Activated CD8-positive, alpha-beta memory T cell treated with anti-CD3 and anti-CD28 coated beads, Interleukin-2, amount 10 ng/mL, durations not matched to agents 7 days and 5 days (primary cell): Measurements from ENCODE around the gene DUS2. TPM values are rescaled to one million over a fixed set of nuclear protein-coding genes. Genes with fewer than 3 reads are reported as not detected.

Experiments
- ATAC-seq: fragments of 150-1000 bp; cut with Tn5 transposase; one replicate; pipeline ENCODE4 v1.10.0; 2021; ENCODE audit warnings: moderate library complexity
- CTCF ChIA-PET: fragments of 350-600 bp; sonication (Branson Sonifier 250); formaldehyde crosslinking; loops from one replicate; lab custom pipeline; 2021; ENCODE audit warnings: antibody characterized with exemption; lab: Charles Lee
- DNase-seq: peaks from one replicate; pipeline ENCODE4 v3.0.0-alpha.2; 2020
- H3K27ac Mint-ChIP-seq: one replicate; pipeline ENCODE4 v1.8.0; 2021; ENCODE audit warnings: mild to moderate bottlenecking, mixed read lengths
- H3K27me3 Mint-ChIP-seq: one replicate; pipeline ENCODE4 v1.8.0; 2021; ENCODE audit warnings: mixed read lengths
- H3K36me3 Mint-ChIP-seq: one replicate; pipeline ENCODE4 v1.8.0; 2021; ENCODE audit warnings: mild to moderate bottlenecking, mixed read lengths
- H3K4me1 Mint-ChIP-seq: one replicate; pipeline ENCODE4 v1.8.0; 2021; ENCODE audit warnings: mixed read lengths
- H3K4me3 Mint-ChIP-seq: one replicate; pipeline ENCODE4 v1.8.0; 2021; ENCODE audit warnings: mild to moderate bottlenecking, moderate library complexity, mixed read lengths
- H3K9me3 Mint-ChIP-seq: one replicate; pipeline ENCODE4 v1.8.0; 2022; ENCODE audit warnings: low read depth, mixed read lengths
- total RNA-seq, 2 experiments: library from RNA; stranded (reverse); gene quantifications; one replicate each; pipeline ENCODE4 v1.2.3, GENCODE V29; 2021

The DUS2 gene
- total RNA-seq, 2 experiments from 2014 or later, result 28.4 to 32.0 TPM

- Mint-ChIP-seq H3K4me3 (no peak overlapping the region), H3K36me3 (peaks cover 32% of the 10 kb centered on the region)
- CTCF ChIA-PET, result interaction anchor here (0.6 to 17.1 kb wide), 21 partner anchors 9 to 249 kb away, joined by 3 to 211 read pairs (median 6); partner anchors contain the start of genes NFATC3 and PSMB10
Observed at GRCh38 chr16:68064791-68065365, 41.8 kb downstream of the DUS2 start.

GRCh38 chr16:68065716-68066305 is 42.7 kb downstream of the DUS2 start:
- peaks cover 84% of the 10 kb centered on the region for H3K4me1 Mint-ChIP-seq
- ATAC-seq, result no peak
- peak; percentile 34 for DNase-seq
- no peaks in the 10 kb centered on the region for H3K9me3 Mint-ChIP-seq
- peak overlapping the region; percentile 63 for H3K27ac Mint-ChIP-seq
- H3K4me3 Mint-ChIP-seq, result no peak overlapping the region
- H3K36me3 Mint-ChIP-seq, result peaks cover 32% of the 10 kb centered on the region
- H3K27me3 Mint-ChIP-seq, result no peaks in the 10 kb centered on the region
- CTCF ChIA-PET, result interaction anchor here (0.7 to 17.1 kb wide), 15 partner anchors 9 to 250 kb away, joined by 3 to 211 read pairs (median 7); partner anchors contain the start of gene NFATC3

More at GRCh38 chr16:68064791-68065365, 41.8 kb downstream of the DUS2 start:
- Mint-ChIP-seq H3K27ac (peak overlapping the region; percentile 88), H3K9me3 (no peaks in the 10 kb centered on the region), H3K27me3 (no peaks in the 10 kb centered on the region), H3K4me1 (peaks cover 81% of the 10 kb centered on the region)
- DNase-seq, result peak; percentile 88
- ATAC-seq, result peak; percentile 76

- H3K9me3 Mint-ChIP-seq, result no peaks in the 10 kb centered on the region
- CTCF ChIA-PET, result interaction anchor here (1.2 to 17.1 kb wide), 6 partner anchors 11 to 250 kb away, joined by 3 to 211 read pairs (median 6); partner anchors contain the start of gene NFATC3
- H3K27me3 Mint-ChIP-seq, result no peaks in the 10 kb centered on the region
- peak overlapping the region; percentile 63 for H3K27ac Mint-ChIP-seq
- ATAC-seq (no peak), DNase-seq (no peak)
- H3K4me1 Mint-ChIP-seq, result peaks cover 84% of the 10 kb centered on the region
- H3K4me3 Mint-ChIP-seq, result no peak overlapping the region
- H3K36me3 Mint-ChIP-seq, result peaks cover 31% of the 10 kb centered on the region
Observed at GRCh38 chr16:68066763-68067162, 43.7 kb downstream of the DUS2 start.

GRCh38 chr16:68068926-68069325 is 45.8 kb downstream of the DUS2 start:
- no peaks in the 10 kb centered on the region for H3K9me3 Mint-ChIP-seq
- peaks cover 38% of the 10 kb centered on the region for H3K36me3 Mint-ChIP-seq
- H3K27me3 Mint-ChIP-seq, result no peaks in the 10 kb centered on the region
- no peak overlapping the region for H3K4me3 Mint-ChIP-seq
- CTCF ChIA-PET, result interaction anchor here (0.7 to 17.1 kb wide), 5 partner anchors 14 to 252 kb away, joined by 3 to 211 read pairs (median 6); partner anchors contain the start of gene NFATC3
- ATAC-seq (no peak), DNase-seq (no peak)
- H3K27ac Mint-ChIP-seq, result peak overlapping the region; percentile 95
- H3K4me1 Mint-ChIP-seq, result peaks cover 81% of the 10 kb centered on the region

GRCh38 chr16:68069511-68070248 is 46.6 kb downstream of the DUS2 start:
- Mint-ChIP-seq H3K36me3 (peaks cover 41% of the 10 kb centered on the region), H3K27ac (peak overlapping the region; percentile 95), H3K4me3 (peak overlapping the region; percentile 39), H3K27me3 (no peaks in the 10 kb centered on the region), H3K4me1 (peaks cover 81% of the 10 kb centered on the region), H3K9me3 (no peaks in the 10 kb centered on the region)
- CTCF ChIA-PET, result interaction anchor here (1.2 to 17.1 kb wide), 5 partner anchors 13 to 157 kb away, joined by 3 to 211 read pairs (median 8); partner anchors contain the start of gene NFATC3
- peak; percentile 88 for DNase-seq
- peak; percentile 54 for ATAC-seq

GRCh38 chr16:68070249-68070730 is 47.2 kb downstream of the DUS2 start:
- peak; percentile 69 for DNase-seq

GRCh38 chr16:68070806-68071517 is 47.9 kb downstream of the DUS2 start:
- H3K4me1 Mint-ChIP-seq, result peaks cover 82% of the 10 kb centered on the region
- no peaks in the 10 kb centered on the region for H3K27me3 Mint-ChIP-seq
- CTCF ChIA-PET, result interaction anchor here (0.6 to 17.1 kb wide), 9 partner anchors 12 to 254 kb away, joined by 3 to 211 read pairs (median 4); partner anchors contain the start of gene NFATC3
- DNase-seq (peak; percentile 61), ATAC-seq (no peak)
- H3K27ac Mint-ChIP-seq, result peak overlapping the region; percentile 95
- peak overlapping the region; percentile 39 for H3K4me3 Mint-ChIP-seq
- H3K9me3 Mint-ChIP-seq, result no peaks in the 10 kb centered on the region
- peaks cover 48% of the 10 kb centered on the region for H3K36me3 Mint-ChIP-seq

More at GRCh38 chr16:68070249-68070730, 47.2 kb downstream of the DUS2 start:
- peak overlapping the region; percentile 95 for H3K27ac Mint-ChIP-seq
- no peaks in the 10 kb centered on the region for H3K9me3 Mint-ChIP-seq
- H3K4me3 Mint-ChIP-seq, result peak overlapping the region; percentile 39
- CTCF ChIA-PET, result interaction anchor here (0.8 to 17.1 kb wide), 6 partner anchors 12 to 157 kb away, joined by 3 to 211 read pairs (median 7); partner anchors contain the start of gene NFATC3
- H3K36me3 Mint-ChIP-seq, result peaks cover 42% of the 10 kb centered on the region
- peak; percentile 44 for ATAC-seq
- no peaks in the 10 kb centered on the region for H3K27me3 Mint-ChIP-seq
- peaks cover 82% of the 10 kb centered on the region for H3K4me1 Mint-ChIP-seq

GRCh38 chr16:68071518-68071901 is 48.4 kb downstream of the DUS2 start:
- ATAC-seq, result no peak
- H3K4me1 Mint-ChIP-seq, result peaks cover 82% of the 10 kb centered on the region
- no peak for DNase-seq
- H3K4me3 Mint-ChIP-seq, result no peak overlapping the region
- no peaks in the 10 kb centered on the region for H3K27me3 Mint-ChIP-seq
- peaks cover 53% of the 10 kb centered on the region for H3K36me3 Mint-ChIP-seq
- H3K27ac Mint-ChIP-seq, result peak overlapping the region; percentile 95
- no peaks in the 10 kb centered on the region for H3K9me3 Mint-ChIP-seq
- CTCF ChIA-PET, result interaction anchor here (0.6 to 17.1 kb wide), 6 partner anchors 11 to 255 kb away, joined by 3 to 211 read pairs (median 4); partner anchors contain the start of gene NFATC3

- Mint-ChIP-seq H3K27ac (peak overlapping the region; percentile 95), H3K4me1 (peaks cover 82% of the 10 kb centered on the region), H3K27me3 (no peaks in the 10 kb centered on the region), H3K4me3 (no peak overlapping the region), H3K36me3 (peaks cover 55% of the 10 kb centered on the region), H3K9me3 (no peaks in the 10 kb centered on the region)
- DNase-seq (peak; percentile 40), ATAC-seq (no peak)
- CTCF ChIA-PET, result interaction anchor here (1.2 to 17.1 kb wide), 2 partner anchors 10 to 189 kb away, joined by 3 to 211 read pairs; partner anchors contain the start of gene NFATC3
Observed at GRCh38 chr16:68072038-68072695, 49.1 kb downstream of the DUS2 start.

GRCh38 chr16:68073902-68074760 is 51.0 kb downstream of the DUS2 start:
- DNase-seq, result peak; percentile 40
- Mint-ChIP-seq H3K4me1 (peaks cover 89% of the 10 kb centered on the region), H3K27me3 (no peaks in the 10 kb centered on the region), H3K27ac (peak overlapping the region; percentile 93), H3K36me3 (peaks cover 64% of the 10 kb centered on the region), H3K4me3 (peak overlapping the region; percentile 38), H3K9me3 (no peaks in the 10 kb centered on the region)
- peak; percentile 0 for ATAC-seq
- CTCF ChIA-PET, result interaction anchor here (0.6 to 17.1 kb wide), 9 partner anchors 8 to 190 kb away, joined by 3 to 211 read pairs (median 7); partner anchors contain the start of genes NFATC3 and SLC7A6
